HuH-7 (cell line): ENCODE results near the gene PLA2G2A.
"Not testable (repeated sequence)": the region's sequence is repeated elsewhere in the genome, so short reads cannot be mapped to it uniquely, and the experiment has no call there.

Experiments
- DNase-seq: peaks from one replicate; pipeline ENCODE4 v3.0.0; 2011; ENCODE audit warnings: low spot score

Gene PLA2G2A

GRCh38 chr1:19973616-19974015 lies 5.8 kb downstream of the PLA2G2A start:
- DNase-seq = no peak

GRCh38 chr1:19971664-19972063 lies 7.8 kb downstream of the PLA2G2A start:
- DNase-seq = no peak

- DNase-seq = no peak
These were observed 9.3 kb downstream of the PLA2G2A start for GRCh38 chr1:19969898-19970660.

GRCh38 chr1:19967808-19968207 lies 11.6 kb downstream of the PLA2G2A start:
- DNase-seq = no peak

GRCh38 chr1:19964542-19964941 lies 14.9 kb downstream of the PLA2G2A start:
- no peak for DNase-seq

GRCh38 chr1:19963636-19964035 lies 15.8 kb downstream of the PLA2G2A start:
- no peak for DNase-seq

GRCh38 chr1:19960591-19960990 lies 18.8 kb downstream of the PLA2G2A start:
- no peak for DNase-seq

GRCh38 chr1:19957779-19958178 lies 21.6 kb downstream of the PLA2G2A start:
- DNase-seq = no peak

- no peak for DNase-seq
These were observed 23.8 kb downstream of the PLA2G2A start for GRCh38 chr1:19955534-19956170.

- DNase-seq = no peak
These were observed 25.4 kb downstream of the PLA2G2A start for GRCh38 chr1:19954059-19954458.

- no peak for DNase-seq
These were observed 30.4 kb downstream of the PLA2G2A start for GRCh38 chr1:19949016-19949415.

- no peak for DNase-seq
These were observed 32.4 kb downstream of the PLA2G2A start for GRCh38 chr1:19946971-19947370.

GRCh38 chr1:19946331-19946751 lies 33.1 kb downstream of the PLA2G2A start:
- no peak for DNase-seq

GRCh38 chr1:19945914-19946313 lies 33.5 kb downstream of the PLA2G2A start:
- no peak for DNase-seq

GRCh38 chr1:19942657-19943056 lies 36.8 kb downstream of the PLA2G2A start:
- DNase-seq = no peak

GRCh38 chr1:19942088-19942487 lies 37.3 kb downstream of the PLA2G2A start:
- no peak for DNase-seq

- no peak for DNase-seq
These were observed 38.2 kb downstream of the PLA2G2A start for GRCh38 chr1:19941206-19941568.

GRCh38 chr1:19940486-19941205 lies 38.8 kb downstream of the PLA2G2A start:
- no peak for DNase-seq

- DNase-seq = no peak
These were observed 40.9 kb downstream of the PLA2G2A start for GRCh38 chr1:19938472-19938871.

- no peak for DNase-seq
These were observed 43.2 kb downstream of the PLA2G2A start for GRCh38 chr1:19936061-19936750.

GRCh38 chr1:19934336-19934735 lies 45.1 kb downstream of the PLA2G2A start:
- no peak for DNase-seq

GRCh38 chr1:19932866-19933265 lies 46.6 kb downstream of the PLA2G2A start:
- no peak for DNase-seq

- not testable (repeated sequence) for DNase-seq
These were observed 52.3 kb downstream of the PLA2G2A start for GRCh38 chr1:19927130-19927421.
